GM20000 (cell line): ENCODE data around the gene LIN37.

Experiments used
- DNase-seq: peaks from one replicate; pipeline ENCODE4 v3.0.0; 2012; ENCODE audit warnings: low spot score
- TF ChIP-seq, protein P1 (sequence below): IDR thresholded peaks from 2 replicates; pipeline ENCODE4 v1.5.1; 2012; ENCODE audit warnings: mild to moderate bottlenecking, control low read depth; ENCODE audit errors: extremely low read depth, missing control alignments

LIN37 gene

DNA sequence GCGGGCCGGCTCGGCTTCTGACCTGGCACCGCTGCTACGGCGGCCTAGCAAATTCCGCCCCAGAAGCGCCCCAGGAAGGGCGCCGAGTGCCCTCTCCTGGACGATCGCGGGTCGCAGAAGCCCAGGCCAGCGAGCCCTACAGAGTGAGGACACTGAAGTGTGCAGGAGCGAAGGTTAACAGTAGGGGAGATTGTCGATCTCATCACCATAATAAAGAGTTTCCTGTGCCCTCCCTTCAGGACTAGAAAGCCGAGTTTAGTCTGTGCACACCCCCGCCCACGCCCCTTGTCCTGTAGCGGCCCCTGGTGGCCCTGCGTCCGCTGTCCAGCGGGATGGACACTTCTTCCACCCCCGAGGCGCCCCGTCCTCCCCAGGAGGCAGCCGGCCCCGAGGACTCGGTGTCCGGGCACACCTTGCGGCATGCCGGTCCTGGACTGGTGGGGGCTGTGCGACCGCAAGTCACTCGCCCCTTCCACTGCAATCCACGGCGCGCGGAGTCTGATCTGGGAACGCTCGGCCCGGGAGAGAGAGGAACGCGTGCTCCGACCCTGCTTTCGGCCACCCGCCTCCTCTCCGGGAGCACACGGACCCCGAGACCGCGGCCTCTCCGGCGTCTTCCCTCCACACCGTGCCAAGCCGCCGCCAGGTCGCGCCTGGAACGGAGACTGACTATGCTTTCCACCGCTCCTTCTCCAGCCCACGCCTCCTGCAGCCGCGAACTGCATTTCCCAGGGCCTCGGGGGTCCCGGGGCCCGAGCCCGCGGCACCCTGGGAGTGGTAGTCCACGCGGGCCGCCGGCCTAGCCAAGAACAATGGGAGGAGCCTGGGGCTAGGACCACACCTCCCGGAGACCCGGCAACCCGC lies 31.3 kb upstream of the LIN37 start:
- DNase-seq: peak; percentile 82

DNA sequence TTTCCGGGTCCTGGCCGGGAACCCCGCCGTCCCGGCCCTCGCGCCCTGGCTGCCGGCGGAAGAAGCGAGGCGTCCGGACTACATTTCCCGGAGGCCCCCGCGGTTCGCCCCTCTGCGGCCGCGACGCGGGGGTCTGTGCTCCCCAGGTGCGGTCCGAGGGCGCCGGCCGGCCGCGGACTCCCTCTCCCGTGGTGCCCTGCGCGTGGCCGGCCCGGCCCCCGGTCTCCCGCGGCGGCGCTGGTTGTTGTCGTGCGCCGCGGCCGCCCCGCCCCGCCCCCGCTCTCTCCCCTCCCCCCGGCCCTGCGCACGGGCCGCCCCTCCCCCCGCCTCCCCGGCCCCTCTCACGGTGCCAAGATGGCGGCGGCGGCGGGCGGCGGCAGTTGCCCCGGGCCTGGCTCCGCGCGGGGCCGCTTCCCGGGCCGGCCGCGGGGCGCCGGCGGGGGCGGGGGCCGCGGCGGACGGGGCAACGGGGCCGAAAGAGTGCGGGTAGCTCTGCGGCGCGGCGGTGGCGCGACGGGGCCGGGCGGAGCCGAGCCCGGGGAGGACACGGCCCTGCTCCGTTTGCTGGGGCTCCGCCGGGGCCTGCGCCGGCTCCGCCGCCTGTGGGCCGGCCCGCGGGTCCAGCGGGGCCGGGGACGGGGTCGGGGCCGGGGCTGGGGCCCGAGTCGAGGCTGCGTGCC lies 30.6 kb upstream of the LIN37 start, which contains the start of gene KMT2B:
Gene KMT2B (plus strand): TSS at position 339 of the 680 bp plus-strand sequence. CDS start 16 bp downstream, at position 355.
- TF ChIP-seq, protein P1, sequence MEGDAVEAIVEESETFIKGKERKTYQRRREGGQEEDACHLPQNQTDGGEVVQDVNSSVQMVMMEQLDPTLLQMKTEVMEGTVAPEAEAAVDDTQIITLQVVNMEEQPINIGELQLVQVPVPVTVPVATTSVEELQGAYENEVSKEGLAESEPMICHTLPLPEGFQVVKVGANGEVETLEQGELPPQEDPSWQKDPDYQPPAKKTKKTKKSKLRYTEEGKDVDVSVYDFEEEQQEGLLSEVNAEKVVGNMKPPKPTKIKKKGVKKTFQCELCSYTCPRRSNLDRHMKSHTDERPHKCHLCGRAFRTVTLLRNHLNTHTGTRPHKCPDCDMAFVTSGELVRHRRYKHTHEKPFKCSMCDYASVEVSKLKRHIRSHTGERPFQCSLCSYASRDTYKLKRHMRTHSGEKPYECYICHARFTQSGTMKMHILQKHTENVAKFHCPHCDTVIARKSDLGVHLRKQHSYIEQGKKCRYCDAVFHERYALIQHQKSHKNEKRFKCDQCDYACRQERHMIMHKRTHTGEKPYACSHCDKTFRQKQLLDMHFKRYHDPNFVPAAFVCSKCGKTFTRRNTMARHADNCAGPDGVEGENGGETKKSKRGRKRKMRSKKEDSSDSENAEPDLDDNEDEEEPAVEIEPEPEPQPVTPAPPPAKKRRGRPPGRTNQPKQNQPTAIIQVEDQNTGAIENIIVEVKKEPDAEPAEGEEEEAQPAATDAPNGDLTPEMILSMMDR: no peak
- DNase-seq: peak; percentile 99

More for the DNA sequence above, 31.3 kb upstream of the LIN37 start:
- TF ChIP-seq, protein P1: peak; percentile 68

DNA sequence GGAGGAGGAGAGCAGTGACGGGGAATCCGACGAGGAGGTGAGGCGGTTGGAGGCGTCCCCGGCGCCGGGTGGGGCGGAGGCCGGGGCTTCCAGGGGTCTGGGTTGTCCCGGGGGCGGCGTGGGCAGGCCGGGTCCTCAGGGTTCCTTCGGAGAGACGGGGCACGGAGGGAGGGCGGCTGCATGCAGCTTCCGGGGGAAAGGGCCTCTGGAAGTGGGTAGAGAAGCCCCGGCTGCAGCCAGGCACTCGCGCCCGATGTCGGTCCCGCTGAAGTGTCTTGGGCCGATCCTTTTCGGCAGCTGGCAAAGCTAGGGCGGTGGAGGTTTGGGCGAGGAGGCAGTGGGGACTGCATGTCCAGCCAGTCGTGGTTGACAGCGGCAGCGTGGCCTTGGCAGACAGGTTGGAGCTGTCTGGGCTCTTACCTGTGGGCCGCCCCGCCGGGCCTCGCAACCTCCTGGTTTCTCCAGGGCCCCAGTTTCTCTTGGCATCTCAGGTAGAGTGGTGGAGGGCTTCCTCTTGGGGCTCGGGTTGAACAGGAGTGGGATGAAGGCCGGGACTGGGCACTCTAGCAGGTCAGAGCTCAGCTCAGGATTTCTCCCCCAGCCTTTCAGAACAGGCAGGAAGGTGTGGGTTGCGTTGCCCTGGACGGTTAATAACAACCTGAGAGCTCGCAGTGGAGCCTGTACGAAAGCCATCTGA lies 29.9 kb upstream of the LIN37 start:
- peak; percentile 77 for DNase-seq
- TF ChIP-seq, protein P1: no peak

DNA sequence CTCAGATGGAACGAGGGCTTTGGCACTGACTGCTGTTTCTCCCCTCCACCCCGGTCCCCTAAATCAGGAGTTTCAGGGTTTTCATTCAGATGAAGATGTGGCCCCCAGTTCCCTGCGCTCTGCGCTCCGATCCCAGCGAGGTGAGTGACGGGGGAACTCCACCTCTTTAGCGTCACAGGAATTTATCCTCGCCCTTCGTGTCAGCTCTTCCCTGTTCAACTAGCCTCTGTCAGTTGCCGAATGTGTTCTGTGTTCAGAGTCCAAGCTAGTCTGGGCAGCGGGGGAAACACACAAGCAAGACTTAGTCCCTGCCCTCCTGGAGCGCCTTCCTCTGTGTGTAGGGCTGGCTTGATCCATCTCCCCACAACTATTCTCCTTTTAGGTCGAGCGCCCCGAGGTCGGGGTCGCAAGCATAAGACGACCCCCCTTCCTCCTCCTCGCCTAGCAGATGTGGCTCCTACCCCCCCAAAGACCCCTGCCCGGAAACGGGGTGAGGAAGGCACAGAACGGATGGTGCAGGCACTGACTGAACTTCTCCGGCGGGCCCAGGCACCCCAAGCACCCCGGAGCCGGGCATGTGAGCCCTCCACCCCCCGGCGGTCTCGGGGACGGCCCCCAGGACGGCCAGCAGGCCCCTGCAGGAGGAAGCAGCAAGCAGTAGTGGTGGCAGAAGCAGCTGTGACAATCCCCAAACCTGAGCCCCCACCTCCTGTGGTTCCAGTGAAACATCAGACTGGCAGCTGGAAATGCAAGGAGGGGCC lies 28.8 kb upstream of the LIN37 start:
- DNase-seq: no peak
- TF ChIP-seq, protein P1: no peak

DNA sequence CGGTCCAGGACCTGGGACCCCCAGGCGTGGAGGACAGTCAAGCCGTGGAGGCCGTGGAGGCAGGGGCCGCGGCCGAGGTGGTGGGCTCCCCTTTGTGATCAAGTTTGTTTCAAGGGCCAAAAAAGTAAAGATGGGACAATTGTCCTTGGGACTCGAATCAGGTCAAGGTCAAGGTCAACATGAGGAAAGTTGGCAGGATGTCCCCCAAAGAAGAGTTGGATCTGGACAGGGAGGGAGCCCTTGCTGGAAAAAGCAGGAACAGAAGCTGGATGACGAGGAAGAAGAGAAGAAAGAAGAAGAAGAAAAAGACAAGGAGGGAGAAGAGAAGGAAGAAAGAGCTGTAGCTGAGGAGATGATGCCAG lies 28.2 kb upstream of the LIN37 start:
- DNase-seq: no peak
- TF ChIP-seq, protein P1: no peak

DNA sequence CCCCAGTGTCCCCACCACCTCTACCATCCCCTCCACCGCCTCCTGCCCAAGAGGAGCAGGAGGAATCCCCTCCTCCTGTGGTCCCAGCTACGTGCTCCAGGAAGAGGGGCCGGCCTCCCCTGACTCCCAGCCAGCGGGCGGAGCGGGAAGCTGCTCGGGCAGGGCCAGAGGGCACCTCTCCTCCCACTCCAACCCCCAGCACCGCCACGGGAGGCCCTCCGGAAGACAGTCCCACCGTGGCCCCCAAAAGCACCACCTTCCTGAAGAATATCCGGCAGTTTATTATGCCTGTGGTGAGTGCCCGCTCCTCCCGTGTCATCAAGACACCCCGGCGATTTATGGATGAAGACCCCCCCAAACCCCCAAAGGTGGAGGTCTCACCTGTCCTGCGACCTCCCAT lies 27.7 kb upstream of the LIN37 start:
- DNase-seq: no peak
- TF ChIP-seq, protein P1: no peak
